CD4-positive, alpha-beta T cell (primary cell): Measurements from ENCODE around the gene PPFIBP2. TPM values are rescaled to one million over a fixed set of nuclear protein-coding genes. Genes with fewer than 3 reads are reported as not detected.
A peak's percentile ranks its signal among the peaks of the same experiment; 100 is the strongest.

Experiments
- ATAC-seq: fragments of 200-7000 bp; cut with Tn5 transposase; one replicate; pipeline ENCODE4 v1.10.0; 2022; ENCODE audit warnings: mild to moderate bottlenecking; ENCODE audit not compliant: poor library complexity
- CTCF ChIA-PET: fragments of 350-600 bp; sonication (Branson Sonifier 250); formaldehyde crosslinking; loops from one replicate; lab custom pipeline; 2021; ENCODE audit warnings: antibody characterized with exemption, inconsistent platforms; lab: Charles Lee
- POLR2A ChIA-PET: fragments of 350-600 bp; sonication (Branson Sonifier 250); formaldehyde crosslinking; loops from one replicate; lab custom pipeline; 2021; ENCODE audit warnings: antibody characterized with exemption, inconsistent platforms; lab: Charles Lee
- DNase-seq, 14 experiments: peaks; one replicate each; pipeline ENCODE4 v3.0.0-alpha.2; 2013 to 2020; ENCODE audit warnings: mixed read lengths in 2 of 14
- H3K27ac ChIP-seq, 2 donors: one replicate each; pipeline versions ENCODE4 v1.5.1 to v1.7.0; 2013; ENCODE audit warnings: low read length in 2 of 2, low read depth in 1 of 2, mild to moderate bottlenecking in 1 of 2
- H3K27me3 ChIP-seq, 2 experiments: 1 replicate in 1 of 2; 2 replicates in 1 of 2; pipeline versions ENCODE4 v1.6.1 to v1.7.0; 2013; ENCODE audit warnings: low read length in 2 of 2, control low read depth in 1 of 2, mild to moderate bottlenecking in 1 of 2, moderate library complexity in 1 of 2; ENCODE audit not compliant: insufficient read depth in 2 of 2, control insufficient read depth in 1 of 2
- H3K36me3 ChIP-seq: one replicate; pipeline ENCODE4 v1.6.1; 2013; ENCODE audit warnings: low read length, control low read depth; ENCODE audit not compliant: insufficient read depth
- H3K4me1 ChIP-seq: one replicate; pipeline ENCODE4 v1.6.1; 2013; ENCODE audit warnings: low read length, control low read depth; ENCODE audit not compliant: insufficient read depth
- H3K4me3 ChIP-seq: one replicate; pipeline ENCODE4 v1.5.1; 2013; ENCODE audit warnings: mild to moderate bottlenecking, low read length, moderate library complexity
- H3K9me3 ChIP-seq, 2 experiments: 1 replicate in 1 of 2; 2 replicates in 1 of 2; pipeline versions ENCODE4 v1.6.1 to v1.7.0; 2013; ENCODE audit warnings: low read length in 2 of 2, mild to moderate bottlenecking in 2 of 2, control low read depth in 1 of 2, moderate library complexity in 1 of 2; ENCODE audit not compliant: control insufficient read depth in 1 of 2, insufficient read depth in 1 of 2
- H3K27ac Mint-ChIP-seq: one replicate; pipeline ENCODE4 v1.8.0; 2020; ENCODE audit warnings: mixed read lengths
- H3K27me3 Mint-ChIP-seq: one replicate; pipeline ENCODE4 v1.8.0; 2021; ENCODE audit warnings: mixed read lengths
- H3K36me3 Mint-ChIP-seq: one replicate; pipeline ENCODE4 v1.8.0; 2021; ENCODE audit warnings: low read depth, mixed read lengths
- H3K4me1 Mint-ChIP-seq: one replicate; pipeline ENCODE4 v1.8.0; 2021; ENCODE audit warnings: low read depth, mixed read lengths
- H3K4me3 Mint-ChIP-seq: one replicate; pipeline ENCODE4 v1.8.0; 2020; ENCODE audit warnings: mild to moderate bottlenecking, mixed read lengths
- H3K9me3 Mint-ChIP-seq: one replicate; pipeline ENCODE4 v1.8.0; 2020; ENCODE audit warnings: mixed read lengths
- CTCF ChIP-seq: fragments of 200-600 bp; IDR thresholded peaks from one replicate; pipeline ENCODE4 v1.8.0; 2022; ENCODE audit warnings: antibody characterized with exemption, mild to moderate bottlenecking
- intact Hi-C, 2 experiments: fragments of 100-400 bp; cut with DNase I in 1 of 2; cut with micrococcal nuclease in 1 of 2; formaldehyde crosslinking; loops; one replicate each; pipeline versions ENCODE4 v1.15.1 to v1.9.0; 2023 to 2025; cut with DNase I, micrococcal nuclease
- total RNA-seq, 174 experiments: library from RNA in 2 of 174; stranded (reverse) in 2 of 174; gene quantifications; one replicate each; pipeline ENCODE4 v1.2.3 and lab custom pipeline; 2021 to 2026

PPFIBP2 gene
- total RNA-seq, 2 experiments from 2014 or later: 27.0 to 35.9 TPM

- Histone ChIP-seq H3K36me3 (no peaks in the 10 kb centered on the region), H3K9me3 (no peaks in the 10 kb centered on the region), H3K4me3 (no peak overlapping the region), H3K27me3 (peaks cover 3 to 19% of the 10 kb centered on the region in 2 experiments), H3K27ac (no peak overlapping the region), H3K4me1 (no peaks in the 10 kb centered on the region)
- TF ChIP-seq CTCF: no peak
- Mint-ChIP-seq H3K27ac (no peak overlapping the region), H3K9me3 (no peaks in the 10 kb centered on the region), H3K4me3 (no peak overlapping the region), H3K4me1 (no peaks in the 10 kb centered on the region), H3K36me3 (no peaks in the 10 kb centered on the region), H3K27me3 (peaks cover 37% of the 10 kb centered on the region)
- intact Hi-C loops: loop anchor here in 1 of 2 experiments (5.0 kb wide), 1 partner anchor 115 kb away; no protein-coding TSS in a partner anchor
- POLR2A ChIA-PET: no interaction called here
- DNase-seq (no peak), ATAC-seq (no peak)
- CTCF ChIA-PET: interaction anchor here (1.2 to 1.5 kb wide), 2 partner anchors 11 to 17 kb away, joined by 3 read pairs; no protein-coding TSS in a partner anchor
Observed at GRCh38 chr11:7687386-7687785, 173.6 kb downstream of the PPFIBP2 start.

GRCh38 chr11:7688238-7688826 is 174.5 kb downstream of the PPFIBP2 start:
- POLR2A ChIA-PET: no interaction called here
- no peaks in the 10 kb centered on the region for H3K9me3 Mint-ChIP-seq
- DNase-seq: peak in 4 of 14 experiments; percentile 13 to 55 (median 36)

GRCh38 chr11:7689239-7689638 is 175.4 kb downstream of the PPFIBP2 start:
- H3K27me3 ChIP-seq: peaks cover 13 to 37% of the 10 kb centered on the region in 2 experiments
- peaks cover 56% of the 10 kb centered on the region for H3K27me3 Mint-ChIP-seq
- H3K27ac Mint-ChIP-seq: no peak overlapping the region
- H3K36me3 ChIP-seq: no peaks in the 10 kb centered on the region
- no peaks in the 10 kb centered on the region for H3K4me1 ChIP-seq
- no peaks in the 10 kb centered on the region for H3K9me3 ChIP-seq
- no peaks in the 10 kb centered on the region for H3K36me3 Mint-ChIP-seq
- no peak overlapping the region for H3K4me3 Mint-ChIP-seq
- ATAC-seq (no peak), DNase-seq (no peak)
- H3K4me1 Mint-ChIP-seq: no peaks in the 10 kb centered on the region
- no peak overlapping the region for H3K4me3 ChIP-seq
- CTCF ChIA-PET: no interaction called here
- H3K9me3 Mint-ChIP-seq: no peaks in the 10 kb centered on the region
- intact Hi-C loops: loop anchor here in 1 of 2 experiments (5.0 kb wide), 1 partner anchor 117 kb away; no protein-coding TSS in a partner anchor
- TF ChIP-seq CTCF: no peak
- POLR2A ChIA-PET: no interaction called here
- H3K27ac ChIP-seq: no peak overlapping the region

More at GRCh38 chr11:7688238-7688826, 174.5 kb downstream of the PPFIBP2 start:
- H3K27ac ChIP-seq: no peak overlapping the region
- peaks cover 8 to 28% of the 10 kb centered on the region in 2 experiments for H3K27me3 ChIP-seq
- H3K4me3 Mint-ChIP-seq: no peak overlapping the region
- no peak overlapping the region for H3K4me3 ChIP-seq
- H3K27me3 Mint-ChIP-seq: peaks cover 47% of the 10 kb centered on the region
- H3K27ac Mint-ChIP-seq: no peak overlapping the region
- peak; percentile 89 for TF ChIP-seq CTCF
- H3K4me1 ChIP-seq: no peaks in the 10 kb centered on the region
- no peaks in the 10 kb centered on the region for H3K4me1 Mint-ChIP-seq
- CTCF ChIA-PET: interaction anchor here (1.2 to 1.5 kb wide), 2 partner anchors 11 to 18 kb away, joined by 3 read pairs; no protein-coding TSS in a partner anchor
- peak; percentile 51 for ATAC-seq
- H3K9me3 ChIP-seq: no peaks in the 10 kb centered on the region
- no peaks in the 10 kb centered on the region for H3K36me3 Mint-ChIP-seq
- no peaks in the 10 kb centered on the region for H3K36me3 ChIP-seq
- intact Hi-C loops: loop anchor here in 1 of 2 experiments (5.0 kb wide), 1 partner anchor 116 kb away; no protein-coding TSS in a partner anchor
